MV-4-11 (cell line): ENCODE data around the gene MX2.
"Not testable (repeated sequence)": the region's sequence is repeated elsewhere in the genome, so short reads cannot be mapped to it uniquely, and the experiment has no call there.

ENCODE experiments used
- DNase-seq: peaks from one replicate; lab custom pipeline; 2025; lab: John Stamatoyannopoulos, UW

Gene MX2

DNA sequence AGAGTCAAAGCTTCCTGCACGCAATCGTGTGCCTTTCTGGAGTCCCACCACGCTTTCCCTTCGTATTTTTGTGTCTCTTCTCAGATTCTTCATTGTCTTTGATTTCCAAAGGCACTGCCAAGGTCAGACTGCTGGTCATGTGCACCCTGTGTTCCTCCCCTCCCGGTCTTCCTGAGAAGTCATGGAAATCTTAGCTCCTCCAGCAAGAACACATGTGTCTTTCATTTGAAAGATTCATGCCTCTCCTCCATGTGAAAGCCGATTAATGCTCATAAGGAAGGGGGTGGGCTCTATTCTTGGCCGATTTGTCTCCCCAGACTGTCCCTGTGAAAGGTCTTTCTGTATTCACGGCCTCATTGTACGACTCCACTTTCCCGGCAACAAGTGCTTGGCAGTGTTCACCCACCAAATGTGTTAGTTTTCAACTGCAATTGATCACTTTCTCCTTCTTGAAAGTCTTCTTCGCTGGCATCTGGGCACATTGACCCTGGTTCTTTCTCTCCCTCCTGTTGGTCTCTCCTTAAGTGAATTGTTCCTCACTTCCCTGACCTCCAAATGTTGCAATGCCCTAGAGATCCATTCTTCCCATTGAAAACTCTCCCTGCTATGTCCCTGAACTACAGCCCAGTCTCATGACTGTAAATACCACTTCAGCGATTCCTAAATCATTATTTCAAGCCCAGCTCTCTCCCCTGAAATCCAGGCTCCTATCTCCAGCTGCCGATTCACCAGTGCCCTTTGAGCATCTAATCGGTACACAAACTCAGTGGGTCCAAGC is 25.4 kb downstream of the MX2 start:
- DNase-seq = no peak

DNA sequence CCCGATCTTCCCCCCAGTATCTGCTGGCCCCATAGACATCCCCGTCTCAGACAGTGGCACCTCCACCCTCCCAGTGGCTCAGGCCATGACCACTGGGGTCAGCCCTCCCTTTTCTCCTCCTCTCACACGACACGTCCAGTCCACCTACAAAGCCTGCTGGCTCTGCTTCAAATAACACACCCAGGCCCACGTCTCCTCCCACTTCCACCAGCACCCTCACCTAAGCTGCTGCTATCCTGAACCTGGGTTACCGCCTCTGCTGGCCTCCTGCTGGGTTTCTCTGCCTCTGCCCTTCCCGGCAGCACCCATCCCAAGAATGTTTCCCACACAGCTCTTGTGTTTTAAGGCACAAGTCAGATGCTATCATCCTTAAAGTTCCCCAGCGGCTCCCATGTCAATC is 26.0 kb downstream of the MX2 start:
- no peak for DNase-seq

DNA sequence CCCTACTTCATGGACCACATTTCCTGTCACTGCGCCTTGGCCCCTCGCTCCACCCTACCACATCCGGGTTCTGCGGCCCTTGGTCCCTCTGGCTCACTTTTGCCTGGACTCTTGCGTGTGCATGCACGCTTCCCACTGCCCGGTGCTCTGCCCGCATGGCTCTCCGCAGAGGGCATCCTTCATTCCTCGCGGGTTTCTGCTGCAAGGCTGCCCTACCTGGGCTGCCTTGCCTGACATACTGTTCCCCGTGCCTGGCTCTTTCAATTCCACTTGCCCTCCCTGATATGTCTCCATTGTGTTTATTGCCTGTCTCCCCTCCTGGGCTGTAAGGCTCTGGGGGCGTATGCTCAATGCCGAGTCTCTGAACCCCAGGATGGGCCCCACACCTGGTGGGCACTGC is 26.4 kb downstream of the MX2 start:
- DNase-seq = no peak

DNA sequence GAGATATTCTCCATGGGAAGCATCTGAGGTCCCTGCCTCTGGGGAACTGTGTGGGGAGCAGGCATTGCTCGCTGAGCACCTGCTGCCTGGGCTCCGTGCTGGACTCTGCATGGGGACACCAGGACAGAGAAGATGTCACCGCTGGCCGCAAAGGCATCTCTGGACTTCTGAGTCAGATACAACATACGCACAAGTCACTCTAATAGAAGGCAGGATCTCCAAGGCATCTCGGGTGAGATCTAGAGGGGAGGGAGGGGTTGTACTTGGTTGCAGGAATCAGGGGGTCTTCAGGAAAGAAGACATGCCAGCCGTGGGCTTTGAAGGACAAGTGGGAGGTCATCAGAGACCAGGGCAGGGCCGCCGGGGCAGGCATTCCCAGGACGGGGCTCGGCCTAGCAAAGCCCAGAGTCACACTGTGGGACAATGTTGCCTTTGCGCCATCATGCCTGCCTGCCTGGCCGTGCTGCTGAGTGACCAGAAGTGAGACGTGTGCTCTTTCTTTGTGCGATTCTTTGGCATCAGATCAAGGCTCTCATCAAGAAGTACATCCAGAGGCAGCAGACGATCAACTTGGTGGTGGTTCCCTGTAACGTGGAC is 28.3 kb downstream of the MX2 start:
- DNase-seq = no peak

DNA sequence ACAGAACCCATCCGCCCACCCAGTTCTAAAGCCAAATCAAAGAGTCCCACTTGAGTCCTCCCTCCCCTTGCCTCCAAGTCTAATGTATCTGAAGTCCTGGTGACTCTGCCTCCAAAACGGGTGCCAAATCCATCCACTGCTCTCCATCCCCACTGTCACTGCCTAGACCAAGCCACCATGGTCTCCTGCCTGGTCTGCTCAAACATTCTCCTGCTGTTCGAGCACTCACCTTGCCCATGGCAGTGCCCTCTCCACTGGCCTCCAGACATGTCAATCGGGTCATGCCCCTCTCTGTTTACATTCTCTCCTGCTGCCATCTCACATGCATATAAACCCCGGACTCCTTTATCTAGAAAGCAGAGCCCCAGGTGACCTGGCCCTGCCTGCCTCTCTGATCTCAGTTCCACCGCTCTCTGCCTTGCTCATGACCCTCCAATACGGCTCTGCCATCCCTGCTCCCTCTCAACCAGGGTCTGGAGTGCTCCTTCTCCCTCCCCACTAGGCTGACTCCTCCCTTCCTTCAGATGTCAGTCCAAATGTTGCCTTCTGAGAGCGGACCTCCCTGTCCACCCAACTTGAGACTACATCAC is 32.1 kb downstream of the MX2 start:
- no peak for DNase-seq

DNA sequence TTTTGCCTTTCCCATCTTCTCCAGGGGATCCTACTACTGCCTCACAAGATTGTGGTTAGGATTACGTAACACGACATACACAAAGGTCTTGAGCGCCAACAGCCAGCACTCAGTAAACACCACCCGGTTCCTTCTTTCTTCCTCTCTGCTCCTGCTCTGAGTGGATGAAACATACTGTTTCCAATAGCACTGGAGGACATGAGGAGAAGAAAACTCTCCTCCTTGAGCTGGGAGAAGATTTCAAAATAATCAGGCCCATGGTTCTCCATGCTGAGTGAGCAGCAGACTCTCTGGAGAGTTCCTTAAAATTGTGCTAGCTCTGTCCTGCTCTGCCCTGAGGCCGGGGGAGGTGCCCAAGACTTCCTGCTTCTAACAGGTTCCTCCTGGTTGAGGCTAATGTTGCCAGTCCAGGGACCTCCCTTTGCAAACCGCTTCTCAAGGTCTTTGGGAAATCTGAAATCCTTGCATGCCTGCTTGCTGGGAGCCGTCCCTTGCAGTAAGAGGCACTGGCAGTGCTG is 34.8 kb downstream of the MX2 start:
- peak; percentile 85 for DNase-seq

DNA sequence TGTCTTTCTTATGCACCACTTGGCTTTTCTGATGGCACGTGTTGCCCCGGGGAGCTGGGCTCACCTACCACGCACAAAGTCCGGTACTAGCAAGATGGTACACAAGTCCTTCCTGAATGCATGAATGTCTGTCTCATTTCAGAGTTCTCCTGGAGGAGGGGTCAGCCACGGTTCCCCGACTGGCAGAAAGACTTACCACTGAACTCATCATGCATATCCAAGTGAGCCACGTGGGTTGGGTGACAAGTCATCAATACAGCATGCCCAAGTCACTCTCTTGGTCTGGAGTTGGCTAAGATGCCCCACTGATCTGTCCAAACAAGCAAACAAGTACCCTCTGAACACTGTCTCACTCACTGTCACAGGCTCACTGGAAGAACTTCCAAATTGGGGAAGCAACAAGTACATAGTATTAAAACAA is 35.7 kb downstream of the MX2 start:
- DNase-seq = no peak

DNA sequence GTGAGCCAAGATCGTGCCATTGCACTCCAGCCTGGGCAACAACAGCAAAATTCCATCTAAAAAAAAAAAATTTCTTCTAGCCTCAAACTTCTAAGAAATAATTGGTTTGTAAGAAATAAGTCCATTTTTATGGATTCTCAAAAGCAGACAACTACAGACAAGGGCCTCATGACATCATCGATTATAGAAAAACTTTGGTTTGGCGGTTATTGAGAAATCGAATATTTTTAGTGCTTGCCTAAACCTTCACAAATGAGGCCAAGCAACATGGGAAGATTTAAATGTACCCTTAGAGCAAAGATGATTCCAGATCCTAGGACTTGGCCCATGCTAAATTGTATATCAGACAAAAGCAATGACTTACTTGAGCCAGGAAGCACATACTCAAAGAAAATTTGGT is 36.4 kb downstream of the MX2 start:
- no peak for DNase-seq

DNA sequence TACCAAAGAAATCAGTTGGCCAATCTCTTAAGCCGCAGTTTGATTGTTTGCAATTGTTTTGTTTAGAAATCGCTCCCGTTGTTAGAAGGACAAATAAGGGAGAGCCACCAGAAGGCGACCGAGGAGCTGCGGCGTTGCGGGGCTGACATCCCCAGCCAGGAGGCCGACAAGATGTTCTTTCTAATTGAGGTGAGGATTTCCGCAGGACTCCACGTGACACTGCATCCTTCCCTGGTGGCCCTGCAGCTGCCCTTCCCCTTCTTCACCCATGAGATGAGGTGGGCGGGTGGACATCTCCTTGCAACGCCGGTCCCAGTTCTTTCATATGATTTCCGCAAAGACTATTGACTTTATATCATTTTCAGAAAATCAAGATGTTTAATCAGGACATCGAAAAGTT is 37.0 kb downstream of the MX2 start:
- no peak for DNase-seq

DNA sequence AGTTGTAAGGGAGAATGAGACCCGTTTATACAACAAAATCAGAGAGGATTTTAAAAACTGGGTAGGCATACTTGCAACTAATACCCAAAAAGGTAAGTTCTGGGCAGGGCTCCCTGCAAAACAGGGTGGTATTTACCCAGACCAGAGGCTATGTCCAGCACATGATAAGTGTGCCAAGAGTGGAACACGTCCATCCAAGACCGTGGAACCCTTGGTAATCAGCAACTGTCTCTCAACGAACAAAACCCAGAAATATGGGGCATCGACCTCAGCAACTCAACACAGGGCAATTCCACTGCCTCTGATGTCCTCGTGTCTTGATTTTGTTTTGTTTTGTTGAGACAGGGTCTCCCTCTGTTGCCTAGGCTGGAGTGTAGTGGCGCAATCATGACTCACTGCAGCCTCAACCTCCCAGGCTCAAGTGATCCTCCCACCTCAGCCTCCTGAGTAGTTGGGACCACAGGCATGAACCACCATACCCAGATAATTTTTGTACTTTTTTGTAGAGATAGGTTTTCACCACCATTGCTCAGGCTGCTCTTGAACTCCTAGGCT is 37.5 kb downstream of the MX2 start:
- peak; percentile 12 for DNase-seq

DNA sequence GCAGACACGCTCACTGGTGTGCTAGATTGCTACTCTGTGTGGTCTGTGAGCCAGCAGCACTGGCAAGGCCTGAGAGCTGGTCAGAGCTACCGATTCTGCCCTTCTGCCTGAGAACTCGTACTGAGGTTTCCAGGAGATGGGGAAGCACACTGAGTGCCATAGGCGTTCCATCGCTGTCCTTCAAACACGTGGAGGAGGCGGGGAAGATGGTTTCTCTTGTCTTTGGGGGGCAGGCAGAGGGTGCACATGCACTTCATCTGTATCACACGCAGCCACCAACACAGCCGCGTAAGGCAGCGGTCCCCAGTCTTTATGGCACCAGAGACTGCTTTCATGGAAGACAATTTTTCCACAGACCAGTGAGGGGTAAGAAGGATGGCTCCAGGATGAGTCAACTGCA is 40.4 kb downstream of the MX2 start:
- no peak for DNase-seq

DNA sequence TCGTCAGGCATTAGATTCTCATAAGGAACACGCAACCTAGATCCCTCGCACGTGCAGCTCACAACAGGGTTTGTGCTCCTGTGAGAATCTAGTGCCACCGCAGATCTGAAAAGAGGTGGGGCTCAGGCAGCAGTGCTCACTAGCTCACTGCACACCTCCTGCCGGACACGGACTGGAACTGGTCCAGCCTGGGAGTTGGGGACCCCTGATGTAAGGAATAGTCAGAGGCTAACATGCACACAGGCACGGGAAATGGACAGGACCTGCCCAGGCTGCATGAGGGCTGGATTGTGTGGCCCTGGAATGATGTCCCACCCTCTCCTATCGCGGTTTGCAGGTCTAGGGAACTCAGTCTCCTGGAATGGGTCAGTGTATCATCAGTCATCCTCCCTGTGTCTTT is 41.0 kb downstream of the MX2 start:
- DNase-seq = no peak

DNA sequence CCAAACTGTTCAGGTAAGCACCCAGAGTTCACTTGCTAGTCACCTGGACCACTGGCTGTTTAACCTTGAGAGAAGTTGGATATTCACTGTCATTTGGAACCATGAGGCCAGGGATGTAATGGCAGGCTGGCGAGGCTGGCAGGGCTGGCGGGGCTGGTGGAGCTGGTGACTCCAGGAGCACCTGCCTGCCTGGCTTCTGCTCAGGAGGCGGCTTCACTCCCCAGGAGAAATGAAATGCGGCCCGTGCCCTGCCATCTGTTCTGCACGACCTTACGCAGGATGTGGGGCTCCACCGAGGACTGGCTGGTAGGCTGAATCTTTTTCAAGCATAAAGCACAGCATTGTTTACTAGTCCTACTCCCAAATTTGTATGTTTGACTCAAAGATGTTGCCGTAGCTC is 41.5 kb downstream of the MX2 start:
- no peak for DNase-seq

DNA sequence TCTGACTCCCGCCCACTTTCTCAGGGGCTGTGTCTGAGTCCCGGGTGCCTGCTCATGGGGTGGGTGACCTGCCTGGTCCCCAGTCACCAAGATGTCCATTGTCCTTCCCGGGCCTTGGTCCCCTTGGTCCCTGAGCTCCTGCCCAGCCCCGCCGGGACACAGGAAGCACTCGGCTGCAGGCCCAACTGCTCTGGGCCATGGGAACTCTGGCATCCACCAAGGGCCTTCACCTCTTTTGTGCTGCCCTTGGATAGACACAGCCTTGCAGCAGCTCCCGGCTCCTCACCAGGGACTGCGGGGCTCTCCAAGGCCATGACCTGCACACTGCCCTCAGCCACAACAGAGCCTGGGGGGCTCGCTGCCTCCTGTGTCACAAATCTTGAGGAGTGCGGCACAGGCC is 42.1 kb downstream of the MX2 start:
- DNase-seq = no peak

DNA sequence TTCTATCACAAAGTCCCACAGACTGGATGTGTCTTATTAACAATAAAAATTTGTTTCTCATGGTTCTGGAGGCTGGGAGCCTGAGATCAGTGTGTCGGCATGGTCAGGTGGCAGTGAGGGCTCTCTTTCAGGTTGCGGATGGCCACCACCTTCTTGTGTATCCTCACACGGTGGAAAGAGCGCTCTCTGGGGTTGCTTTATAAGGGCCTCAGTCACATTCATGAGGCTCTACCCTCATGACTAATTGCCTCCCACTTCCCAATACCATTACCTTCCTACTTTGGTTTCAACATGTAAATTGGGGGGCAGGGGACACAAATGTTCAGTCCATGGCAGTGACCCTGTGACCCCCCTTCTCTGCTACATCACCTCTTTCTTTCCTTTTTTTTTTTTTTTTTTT is 43.5 kb downstream of the MX2 start:
- DNase-seq = no peak

DNA sequence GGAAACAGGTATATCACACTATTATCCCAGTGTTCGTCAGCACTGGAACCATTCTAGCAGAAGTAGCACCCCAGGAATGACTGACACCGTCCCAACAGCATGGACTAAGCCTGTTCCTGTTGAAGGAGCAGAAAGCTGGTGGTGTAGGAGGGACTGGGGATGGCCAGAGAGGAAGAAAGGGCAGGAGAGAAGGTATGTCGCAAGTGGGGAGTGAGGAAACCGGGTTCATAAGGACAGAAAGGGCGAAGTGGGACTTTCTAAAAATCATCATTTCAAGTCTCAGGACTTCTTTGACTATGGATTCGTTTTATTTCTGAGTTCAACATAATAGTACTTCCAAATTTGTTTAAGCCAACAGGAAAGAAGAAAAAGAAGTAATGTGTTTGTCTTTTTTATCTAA is 44.5 kb downstream of the MX2 start:
- peak; percentile 48 for DNase-seq

DNA sequence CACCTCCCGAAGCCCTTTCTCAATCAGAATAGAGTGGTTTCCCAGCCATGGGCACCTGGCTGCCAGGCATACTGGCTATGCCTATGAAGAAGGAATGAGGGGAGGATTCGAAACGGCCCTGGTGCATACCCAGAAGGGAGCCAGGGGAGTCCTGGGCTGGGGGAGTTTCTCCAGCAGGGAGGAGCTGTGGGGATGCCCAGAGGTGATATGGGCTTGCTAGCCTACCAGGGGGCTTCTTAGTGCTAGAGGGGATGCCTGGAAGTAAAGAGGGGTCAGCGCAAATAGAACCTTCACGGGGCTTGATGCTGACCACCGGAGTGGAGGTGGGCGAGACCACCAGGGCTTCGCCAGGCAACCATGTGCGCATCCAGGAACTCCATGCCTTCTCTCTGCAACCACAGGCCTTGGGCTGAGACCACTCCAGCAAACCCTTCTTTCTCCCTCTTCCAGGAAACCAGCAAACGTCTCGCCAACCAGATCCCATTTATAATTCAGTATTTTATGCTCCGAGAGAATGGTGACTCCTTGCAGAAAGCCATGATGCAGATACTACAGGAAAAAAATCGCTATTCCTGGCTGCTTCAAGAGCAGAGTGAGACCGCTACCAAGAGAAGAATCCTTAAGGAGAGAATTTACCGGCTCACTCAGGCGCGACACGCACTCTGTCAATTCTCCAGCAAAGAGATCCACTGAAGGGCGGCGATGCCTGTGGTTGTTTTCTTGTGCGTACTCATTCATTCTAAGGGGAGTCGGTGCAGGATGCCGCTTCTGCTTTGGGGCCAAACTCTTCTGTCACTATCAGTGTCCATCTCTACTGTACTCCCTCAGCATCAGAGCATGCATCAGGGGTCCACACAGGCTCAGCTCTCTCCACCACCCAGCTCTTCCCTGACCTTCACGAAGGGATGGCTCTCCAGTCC is 46.0 kb downstream of the MX2 start:
- DNase-seq = no peak

DNA sequence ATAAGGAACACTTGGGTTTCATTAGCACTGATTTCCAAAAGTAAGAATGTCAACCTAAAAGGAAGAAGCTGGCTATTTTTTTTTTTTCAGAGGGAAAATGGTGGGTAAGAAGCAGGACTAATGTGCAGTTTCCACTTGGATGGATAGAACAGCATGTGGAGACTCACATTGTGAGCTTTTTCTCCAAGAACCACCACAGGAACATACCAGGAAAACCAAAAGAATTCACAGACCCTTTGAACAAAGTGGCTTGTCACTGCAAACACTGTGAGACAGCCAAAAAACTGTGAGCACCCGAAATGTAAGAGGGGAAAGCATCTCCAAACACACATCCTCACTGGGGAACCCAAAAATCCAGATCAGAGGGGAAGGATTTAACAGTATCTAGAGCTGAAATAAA is 48.5 kb downstream of the MX2 start:
- no peak for DNase-seq

DNA sequence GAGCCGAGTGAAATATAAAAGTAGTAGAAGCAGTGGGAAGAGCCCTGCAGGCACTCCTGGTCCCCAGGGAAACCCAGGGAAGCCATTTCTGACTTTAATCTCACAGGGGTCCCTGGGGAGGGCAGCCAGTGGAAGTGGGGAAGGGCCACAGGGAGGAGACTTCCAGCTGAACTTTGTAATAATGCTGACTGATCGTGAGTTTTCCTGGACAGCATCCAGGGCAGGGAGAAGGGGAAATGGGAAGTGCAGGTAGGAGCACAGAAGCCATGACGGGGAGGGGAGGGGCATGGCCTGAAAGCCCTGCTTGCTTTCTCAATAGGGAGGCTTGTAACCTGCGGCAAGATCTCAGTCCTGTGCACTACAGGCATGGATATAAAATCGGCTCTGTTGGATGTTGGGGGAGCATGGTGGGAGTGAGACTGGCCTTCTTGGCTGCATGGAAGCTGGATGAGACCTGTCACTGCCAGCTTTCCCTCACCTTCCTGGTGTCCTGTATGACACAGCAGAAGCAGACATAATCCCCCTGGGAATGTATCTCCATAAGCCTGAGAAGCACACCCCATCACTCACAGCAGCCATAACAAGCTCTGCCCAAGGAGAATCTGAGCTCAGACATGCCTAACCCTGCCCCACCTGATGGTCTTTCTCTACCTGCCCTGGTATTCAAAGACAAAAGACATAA is 49.1 kb downstream of the MX2 start:
- no peak for DNase-seq

DNA sequence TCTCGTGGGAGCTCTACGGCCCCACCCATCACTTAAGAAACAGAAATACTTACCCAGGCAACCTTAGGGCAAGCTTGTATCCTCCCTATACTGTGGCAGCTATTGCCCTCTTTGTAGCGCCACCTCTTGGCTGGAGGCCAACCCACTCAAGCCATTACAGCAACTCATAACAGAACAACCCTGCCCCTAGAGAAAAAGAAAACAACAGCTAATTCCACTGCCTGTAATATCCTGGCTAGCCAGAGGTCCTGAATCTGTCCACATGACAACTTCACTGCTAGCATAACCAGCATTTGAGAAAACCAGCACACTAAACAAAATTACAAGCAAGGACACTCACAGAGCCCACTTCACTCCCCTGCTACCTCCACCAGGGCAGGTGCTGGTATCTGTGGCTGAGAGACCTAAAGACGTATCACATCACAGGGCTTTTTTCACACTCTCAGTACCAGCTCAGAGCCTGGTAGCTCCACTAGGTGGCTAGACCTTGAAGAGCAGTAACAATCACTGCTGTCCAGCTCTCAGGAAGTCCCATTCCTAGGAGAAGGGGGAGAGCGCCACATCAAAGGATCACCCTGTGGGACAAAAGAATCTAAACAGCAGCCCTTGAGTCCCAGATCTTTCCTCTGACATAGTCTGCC is 49.7 kb downstream of the MX2 start:
- peak; percentile 14 for DNase-seq

DNA sequence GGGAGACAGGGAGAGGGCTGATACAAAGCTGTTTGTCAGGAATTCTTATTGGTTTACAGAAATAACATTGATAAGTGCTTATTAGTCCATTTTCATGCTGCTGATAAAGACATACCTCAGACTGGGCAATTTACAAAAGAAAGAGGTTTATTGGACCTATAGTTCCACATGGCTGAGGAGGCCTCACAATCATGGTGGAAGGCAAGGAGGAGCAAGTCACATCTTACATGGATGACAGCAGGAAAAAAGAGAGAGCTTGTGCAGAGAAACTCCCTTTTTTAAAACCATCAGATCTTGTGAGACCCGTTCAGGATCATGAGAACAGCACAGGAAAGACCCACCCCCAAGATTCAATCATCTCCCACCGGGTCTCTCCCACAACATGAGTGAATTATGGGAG is 55.7 kb downstream of the MX2 start:
- DNase-seq = not testable (repeated sequence)
